Left lung (tissue), 10 donors: ENCODE measurements around the gene PRKCA. TPM values are rescaled to one million over a fixed set of nuclear protein-coding genes. Genes with fewer than 3 reads are reported as not detected.

ENCODE experiments used
- ATAC-seq: fragments of 200-7000 bp; cut with Tn5 transposase; one replicate; pipeline ENCODE4 v1.9.1; 2020; ENCODE audit warnings: moderate library complexity
- DNase-seq, 4 donors: peaks; one replicate each; pipeline ENCODE4 v3.0.0-alpha.2; 2013 to 2020
- H3K27ac ChIP-seq, 2 donors: fragments of 200-600 bp; sonication (generic) in 1 of 2; one replicate each; pipeline versions ENCODE4 v1.5.0 to v1.8.0; 2020 to 2021
- H3K27me3 ChIP-seq, 2 donors: fragments of 200-600 bp; sonication (generic) in 1 of 2; one replicate each; pipeline versions ENCODE4 v1.5.0 to v1.8.0; 2020 to 2021
- H3K36me3 ChIP-seq, 2 donors: fragments of 200-600 bp; sonication (generic) in 1 of 2; one replicate each; pipeline versions ENCODE4 v1.5.0 to v1.8.0; 2020 to 2021
- H3K4me1 ChIP-seq, 2 donors: fragments of 200-600 bp; one replicate each; pipeline ENCODE4 v1.8.0; 2021
- H3K4me3 ChIP-seq, 2 donors: fragments of 200-600 bp; sonication (generic) in 1 of 2; one replicate each; pipeline versions ENCODE4 v1.5.0 to v1.8.0; 2020 to 2021; ENCODE audit warnings: mild to moderate bottlenecking in 1 of 2
- H3K9me3 ChIP-seq, 2 donors: fragments of 200-600 bp; sonication (generic) in 1 of 2; one replicate each; pipeline versions ENCODE4 v1.5.0 to v1.8.0; 2020 to 2021
- intact Hi-C, 2 donors: fragments of 100-400 bp; cut with DNase I; formaldehyde crosslinking; loops; one replicate each; pipeline versions ENCODE4 v1.11.2 to v1.14.2; 2022
- polyA plus RNA-seq, 6 donors: library from polyadenylated mRNA; unstranded; fragments of 120-200 nt; gene quantifications; one replicate each; pipeline ENCODE4 v1.2.1, GENCODE V29; 2013; ENCODE audit not compliant: insufficient read length in 6 of 6
- total RNA-seq, 2 donors: library from RNA; stranded (reverse); fragmentation: NEBNext Ultra II Directional; extraction: Animal tissue kit (Norgen Biotek cat#: 25700); gene quantifications; one replicate each; pipeline ENCODE4 v1.2.1, GENCODE V29; 2021
- TF ChIP-seq, protein P1 (sequence below), 2 donors: fragments of 200-600 bp; sonication (generic) in 1 of 2; IDR thresholded peaks; one replicate each; pipeline versions ENCODE4 v1.5.0 to v1.8.0; 2021; ENCODE audit warnings: antibody characterized with exemption in 2 of 2
- donor health status: DM: no; HTN: yes; CAD: no.
- donor health status: DM: no; HTN: no; CAD: no.

The PRKCA gene
- total and polyA plus RNA-seq, 8 donors, result 16.4 to 30.4 (median 17.5) TPM

DNA sequence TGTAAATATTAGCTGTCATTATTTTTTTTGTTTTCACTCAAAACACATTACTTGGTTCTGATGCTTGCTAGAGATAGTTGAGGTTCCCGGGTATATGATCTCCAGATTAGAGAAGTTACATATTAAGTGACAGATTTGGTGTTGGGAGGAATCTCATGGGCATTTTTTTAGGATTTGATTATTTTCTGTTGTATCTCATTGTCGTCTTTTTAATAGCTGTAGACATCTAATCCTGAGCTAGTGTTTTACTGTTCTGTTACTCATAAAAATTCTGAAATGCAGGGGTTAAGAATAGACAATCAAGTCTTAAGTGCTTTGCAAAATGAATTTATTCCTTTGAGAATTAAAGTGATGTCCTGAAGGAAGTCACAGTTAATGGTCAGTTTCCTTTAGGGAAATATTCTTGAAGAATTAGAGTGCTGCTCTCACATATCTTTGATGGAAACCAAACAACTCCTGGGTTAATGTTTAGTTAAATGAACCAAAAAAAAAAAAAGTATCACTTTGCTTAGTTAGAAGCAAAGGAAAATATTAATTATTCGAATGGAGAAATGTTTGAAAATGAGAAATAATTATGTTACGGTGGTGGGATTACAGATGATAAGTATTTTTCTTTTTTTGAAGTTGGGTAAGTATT is 280.8 kb downstream of the PRKCA start:
- ATAC-seq, result peak; percentile 13
- intact Hi-C loops, result no loop called here
- no peak overlapping the region for H3K27ac ChIP-seq

DNA sequence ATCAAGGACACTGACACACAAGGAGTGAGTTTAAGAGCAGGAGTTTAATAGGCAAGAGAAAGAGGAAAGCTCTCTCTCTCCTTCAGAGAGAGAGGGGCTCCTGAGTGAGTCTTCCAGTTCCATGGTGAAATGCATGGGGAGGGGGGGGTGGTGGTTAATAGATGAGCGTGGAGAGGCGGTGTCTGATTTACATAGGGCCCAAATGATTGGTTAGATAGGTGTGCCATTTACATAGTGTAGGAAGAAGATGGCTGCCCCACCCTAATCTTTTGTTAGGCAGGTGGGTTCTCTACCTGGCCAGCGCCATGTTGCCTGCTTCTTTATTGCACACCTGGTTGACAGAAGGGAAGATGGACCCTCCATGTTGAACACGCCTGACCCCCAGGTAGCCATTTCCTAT is 282.5 kb downstream of the PRKCA start:
- TF ChIP-seq, protein P1, sequence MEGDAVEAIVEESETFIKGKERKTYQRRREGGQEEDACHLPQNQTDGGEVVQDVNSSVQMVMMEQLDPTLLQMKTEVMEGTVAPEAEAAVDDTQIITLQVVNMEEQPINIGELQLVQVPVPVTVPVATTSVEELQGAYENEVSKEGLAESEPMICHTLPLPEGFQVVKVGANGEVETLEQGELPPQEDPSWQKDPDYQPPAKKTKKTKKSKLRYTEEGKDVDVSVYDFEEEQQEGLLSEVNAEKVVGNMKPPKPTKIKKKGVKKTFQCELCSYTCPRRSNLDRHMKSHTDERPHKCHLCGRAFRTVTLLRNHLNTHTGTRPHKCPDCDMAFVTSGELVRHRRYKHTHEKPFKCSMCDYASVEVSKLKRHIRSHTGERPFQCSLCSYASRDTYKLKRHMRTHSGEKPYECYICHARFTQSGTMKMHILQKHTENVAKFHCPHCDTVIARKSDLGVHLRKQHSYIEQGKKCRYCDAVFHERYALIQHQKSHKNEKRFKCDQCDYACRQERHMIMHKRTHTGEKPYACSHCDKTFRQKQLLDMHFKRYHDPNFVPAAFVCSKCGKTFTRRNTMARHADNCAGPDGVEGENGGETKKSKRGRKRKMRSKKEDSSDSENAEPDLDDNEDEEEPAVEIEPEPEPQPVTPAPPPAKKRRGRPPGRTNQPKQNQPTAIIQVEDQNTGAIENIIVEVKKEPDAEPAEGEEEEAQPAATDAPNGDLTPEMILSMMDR (IDR thresholded peaks at IDR 0.05), result no peak
- intact Hi-C loops, result no loop called here
- Histone ChIP-seq H3K36me3 (no peaks in the 10 kb centered on the region), H3K4me3 (no peak overlapping the region), H3K27me3 (no peaks in the 10 kb centered on the region), H3K9me3 (no peaks in the 10 kb centered on the region), H3K4me1 (peaks cover 2 to 3% of the 10 kb centered on the region in 2 donors), H3K27ac (no peak overlapping the region)
- no peak for ATAC-seq
- DNase-seq, result no peak

More for the DNA sequence above, 280.8 kb downstream of the PRKCA start:
- no peaks in the 10 kb centered on the region for H3K9me3 ChIP-seq
- no peaks in the 10 kb centered on the region for H3K36me3 ChIP-seq
- no peaks in the 10 kb centered on the region for H3K27me3 ChIP-seq
- no peak overlapping the region for H3K4me3 ChIP-seq
- TF ChIP-seq, protein P1 (IDR thresholded peaks at IDR 0.05), result no peak
- no peak for DNase-seq
- peaks cover 6 to 13% of the 10 kb centered on the region in 2 donors for H3K4me1 ChIP-seq

DNA sequence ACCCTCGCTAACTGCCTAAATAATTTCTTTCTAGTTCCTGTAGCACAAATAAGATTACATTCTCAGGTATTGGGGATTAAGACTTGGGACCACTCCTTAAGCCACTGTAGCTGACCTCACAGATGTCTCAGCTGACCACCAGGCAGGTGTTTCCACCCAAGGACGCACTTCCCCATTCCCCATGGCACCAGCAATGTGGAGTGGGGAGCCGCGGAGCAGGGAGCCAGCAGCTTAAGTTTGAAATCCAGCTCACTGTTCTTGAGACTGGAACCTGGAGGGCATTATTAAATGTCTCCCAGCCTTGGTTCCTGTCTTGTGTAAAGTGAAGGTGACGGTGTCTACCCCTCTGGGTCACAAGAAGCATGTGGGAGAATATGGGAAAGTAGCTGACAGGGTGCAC is 283.1 kb downstream of the PRKCA start:
- intact Hi-C loops, result no loop called here
- TF ChIP-seq, protein P1 (IDR thresholded peaks at IDR 0.05), result no peak

DNA sequence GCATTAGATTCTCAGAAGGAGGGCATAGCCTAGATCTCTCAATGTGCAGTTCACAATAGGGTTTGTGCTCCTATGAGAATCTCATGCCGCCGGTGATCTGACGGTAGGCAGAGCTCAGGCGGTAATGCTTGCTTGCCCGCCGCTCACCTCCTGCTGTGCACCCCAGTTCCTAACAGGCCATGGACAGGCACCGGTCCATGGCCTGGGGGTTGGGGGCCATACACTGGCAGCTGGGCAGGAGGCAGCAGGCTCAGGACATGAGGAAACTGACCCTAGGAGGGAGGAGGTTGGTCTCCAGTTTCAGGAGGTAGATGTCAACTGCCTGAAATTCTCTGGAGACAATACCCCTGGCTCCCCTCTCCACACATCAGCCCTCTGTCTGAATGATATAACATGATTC is 287.5 kb downstream of the PRKCA start:
- no peaks in the 10 kb centered on the region for H3K9me3 ChIP-seq
- H3K27me3 ChIP-seq, result no peaks in the 10 kb centered on the region
- TF ChIP-seq, protein P1 (IDR thresholded peaks at IDR 0.05), result no peak
- DNase-seq (no peak), ATAC-seq (no peak)
- intact Hi-C loops, result no loop called here
- H3K27ac ChIP-seq, result no peak overlapping the region
- no peaks in the 10 kb centered on the region for H3K4me1 ChIP-seq
- no peaks in the 10 kb centered on the region for H3K36me3 ChIP-seq
- no peak overlapping the region for H3K4me3 ChIP-seq

More for the DNA sequence above, 283.1 kb downstream of the PRKCA start:
- Histone ChIP-seq H3K27me3 (no peaks in the 10 kb centered on the region), H3K36me3 (no peaks in the 10 kb centered on the region), H3K4me1 (peaks cover 0 to 3% of the 10 kb centered on the region in 2 donors), H3K27ac (no peak overlapping the region), H3K9me3 (no peaks in the 10 kb centered on the region), H3K4me3 (no peak overlapping the region)
- no peak for DNase-seq
- ATAC-seq, result no peak

DNA sequence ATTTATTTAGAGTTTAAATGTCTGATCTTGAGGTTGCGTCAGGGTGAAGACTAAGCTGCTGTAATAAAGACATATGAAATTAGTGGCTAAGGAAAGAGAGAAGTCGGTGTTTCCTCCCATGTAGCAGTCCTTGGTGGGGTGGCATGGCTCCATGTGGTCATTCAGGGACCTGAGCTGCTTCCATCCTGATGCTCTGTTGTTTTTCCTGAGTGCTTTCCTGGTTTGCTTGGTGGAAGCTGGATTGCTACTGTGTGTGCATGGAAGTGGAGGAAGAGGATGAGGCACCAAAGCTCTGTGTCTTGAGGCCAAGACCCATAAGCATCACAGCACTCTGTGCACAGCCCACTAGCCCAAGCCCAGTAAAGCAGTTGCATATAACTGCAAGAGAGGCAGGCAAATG is 290.7 kb downstream of the PRKCA start:
- ATAC-seq (no peak), DNase-seq (no peak)
- H3K27ac ChIP-seq, result no peak overlapping the region
- no peaks in the 10 kb centered on the region for H3K9me3 ChIP-seq
- no peaks in the 10 kb centered on the region for H3K27me3 ChIP-seq
- H3K4me1 ChIP-seq, result no peaks in the 10 kb centered on the region
- TF ChIP-seq, protein P1 (IDR thresholded peaks at IDR 0.05), result no peak
- intact Hi-C loops, result no loop called here
- H3K36me3 ChIP-seq, result no peaks in the 10 kb centered on the region
- H3K4me3 ChIP-seq, result no peak overlapping the region
